HG03432 (cell line): ENCODE data around the gene REPS2.
"Not testable (repeated sequence)": the region's sequence is repeated elsewhere in the genome, so short reads cannot be mapped to it uniquely, and the experiment has no call there.

Experiments used
- ATAC-seq: cut with Tn5 transposase; IDR thresholded peaks from one replicate; pipeline ENCODE4 v1.9.1; 2021; ENCODE audit warnings: mild to moderate bottlenecking, moderate library complexity; ENCODE audit not compliant: unreplicated experiment

Gene REPS2

DNA sequence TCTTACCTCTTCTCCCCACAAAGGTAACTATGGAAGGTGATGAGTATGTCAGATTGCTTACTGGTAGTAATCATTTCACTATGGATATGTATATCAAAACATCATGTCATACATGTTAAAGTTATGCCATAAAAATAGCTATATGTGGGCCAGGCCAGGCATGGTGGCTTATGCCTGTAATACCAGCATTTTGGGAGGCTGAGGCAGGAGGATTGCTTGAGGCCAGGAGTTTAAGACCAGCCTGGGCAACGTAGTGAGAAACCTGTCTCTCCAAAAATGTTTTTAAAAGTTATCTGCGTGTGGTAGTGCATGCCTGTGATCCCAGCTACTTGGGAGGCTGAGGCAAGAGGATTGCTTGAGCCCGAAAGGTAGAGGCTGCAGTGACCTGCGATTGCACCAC lies 16.2 kb downstream of the REPS2 start:
- not testable (repeated sequence) for ATAC-seq

DNA sequence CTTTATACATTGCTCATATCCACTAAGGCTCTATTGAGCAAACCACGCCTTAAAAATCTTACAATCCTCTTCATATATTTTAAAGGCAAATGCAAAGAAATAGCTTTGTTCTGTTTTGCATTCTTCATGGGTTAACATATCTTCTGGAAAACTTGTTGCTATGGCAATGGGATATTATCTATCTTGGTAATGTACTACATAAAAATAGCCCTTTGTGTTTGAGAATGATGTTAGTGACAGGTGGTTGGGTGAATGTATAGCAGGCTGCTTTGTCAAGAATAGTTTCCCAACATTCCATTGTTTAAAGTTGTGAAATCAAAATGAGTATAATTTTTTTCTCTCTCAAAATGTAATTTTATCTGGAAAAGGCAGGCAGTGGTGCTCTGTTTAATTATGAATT lies 16.8 kb downstream of the REPS2 start:
- no peak for ATAC-seq

DNA sequence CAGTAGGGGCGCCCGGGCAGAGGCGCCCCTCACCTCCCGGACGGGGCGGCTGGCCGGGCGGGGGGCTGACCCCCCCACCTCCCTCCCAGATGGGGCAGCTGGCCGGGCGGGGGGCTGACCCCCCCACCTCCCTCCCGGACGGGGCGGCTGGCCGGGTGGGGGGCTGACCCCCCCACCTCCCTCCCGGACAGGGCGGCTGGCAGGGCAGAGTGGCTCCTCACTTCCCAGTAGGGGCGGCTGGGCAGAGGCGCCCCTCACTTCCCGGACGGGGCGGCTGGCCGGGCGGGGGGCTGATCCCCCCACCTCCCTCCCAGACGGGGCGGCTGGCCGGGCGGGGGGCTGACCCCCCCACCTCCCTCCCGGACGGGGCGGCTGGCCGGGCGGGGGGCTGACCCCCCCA lies 18.5 kb downstream of the REPS2 start:
- not testable (repeated sequence) for ATAC-seq

DNA sequence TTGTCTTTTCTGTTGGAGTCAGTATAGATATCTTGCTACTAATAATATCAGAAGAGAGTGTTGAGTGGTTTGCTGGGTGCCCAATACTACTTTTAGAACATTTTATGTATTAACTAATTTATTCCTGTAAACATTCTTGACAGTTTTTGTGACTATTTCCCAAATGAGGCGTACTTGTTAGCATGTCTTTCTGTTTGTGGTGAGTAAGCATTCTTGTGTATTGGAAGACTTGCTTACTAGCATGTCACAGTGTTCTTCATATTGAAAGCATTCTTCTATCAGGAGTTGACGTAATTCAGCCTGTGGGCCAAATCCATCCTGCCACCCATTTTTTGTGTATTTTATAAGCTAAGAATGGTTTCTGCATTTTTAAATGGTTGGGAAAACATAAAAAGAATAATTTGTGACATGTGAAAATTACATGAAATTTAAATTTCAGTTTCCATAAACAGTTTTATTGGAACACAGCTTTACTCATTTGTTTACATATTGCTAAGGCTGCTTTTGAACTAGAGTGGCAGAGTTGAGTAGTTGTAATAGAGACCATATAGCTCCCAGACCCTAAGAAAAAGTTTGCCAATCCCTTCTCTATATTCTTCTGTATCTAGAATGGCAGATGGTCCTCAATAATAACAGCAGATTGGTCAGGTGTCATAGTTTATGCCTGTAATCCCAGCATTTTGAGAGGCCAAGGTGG lies 20.4 kb downstream of the REPS2 start:
- no peak for ATAC-seq

DNA sequence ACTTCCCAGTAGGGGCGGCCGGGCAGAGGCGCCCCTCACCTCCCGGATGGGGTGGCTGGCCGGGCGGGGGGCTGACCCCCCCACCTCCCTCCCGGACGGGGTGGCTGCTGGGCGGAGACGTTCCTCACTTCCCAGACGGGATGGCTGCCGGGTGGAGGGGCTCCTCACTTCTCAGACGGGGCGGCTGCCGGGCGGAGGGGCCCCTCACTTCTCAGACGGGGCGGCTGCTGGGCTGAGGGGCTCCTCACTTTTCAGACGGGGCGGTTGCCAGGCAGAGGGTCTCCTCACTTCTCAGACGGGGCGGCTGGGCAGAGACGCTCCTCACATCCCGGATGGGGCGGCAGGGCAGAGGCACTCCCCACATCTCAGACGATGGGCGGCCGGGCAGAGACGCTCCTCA lies 22.3 kb downstream of the REPS2 start:
- not testable (repeated sequence) for ATAC-seq

DNA sequence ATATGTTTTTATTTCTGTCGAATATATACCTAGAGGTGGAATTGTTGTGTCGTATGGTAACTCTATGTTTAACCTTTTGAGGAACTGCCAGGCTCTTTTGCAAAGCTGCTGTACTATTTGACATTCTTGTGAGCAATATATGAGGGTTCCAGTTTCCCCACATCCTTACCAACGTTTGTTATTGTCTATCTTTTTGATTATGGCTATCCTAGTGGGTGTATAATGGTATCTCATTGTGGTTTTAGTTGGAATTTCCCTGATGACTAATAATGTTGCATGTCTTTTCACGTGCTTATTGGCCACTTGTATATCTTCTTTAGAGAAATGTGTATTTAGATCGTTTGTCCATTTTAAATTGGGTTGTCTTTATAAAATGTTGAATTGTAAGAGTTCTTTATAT lies 24.5 kb downstream of the REPS2 start:
- ATAC-seq, result no peak

DNA sequence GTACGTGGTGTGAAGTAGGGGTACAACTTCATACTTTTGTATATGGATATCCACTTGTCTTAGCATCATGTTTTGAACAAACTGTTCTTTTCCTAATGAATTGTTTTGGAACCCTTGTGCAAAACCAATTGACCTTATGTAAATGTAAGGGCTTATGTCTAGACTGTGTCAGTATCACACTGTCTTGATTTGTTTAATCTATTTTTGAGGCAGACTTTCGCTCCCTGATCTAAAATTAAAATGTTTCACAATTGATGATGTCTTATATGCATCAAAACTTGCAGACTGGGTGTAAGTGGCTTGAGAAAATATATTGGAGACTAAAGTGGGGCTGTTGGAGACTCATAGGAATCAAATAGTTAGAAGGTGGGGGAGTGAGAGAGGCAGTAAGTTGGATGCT lies 25.2 kb downstream of the REPS2 start:
- no peak for ATAC-seq

DNA sequence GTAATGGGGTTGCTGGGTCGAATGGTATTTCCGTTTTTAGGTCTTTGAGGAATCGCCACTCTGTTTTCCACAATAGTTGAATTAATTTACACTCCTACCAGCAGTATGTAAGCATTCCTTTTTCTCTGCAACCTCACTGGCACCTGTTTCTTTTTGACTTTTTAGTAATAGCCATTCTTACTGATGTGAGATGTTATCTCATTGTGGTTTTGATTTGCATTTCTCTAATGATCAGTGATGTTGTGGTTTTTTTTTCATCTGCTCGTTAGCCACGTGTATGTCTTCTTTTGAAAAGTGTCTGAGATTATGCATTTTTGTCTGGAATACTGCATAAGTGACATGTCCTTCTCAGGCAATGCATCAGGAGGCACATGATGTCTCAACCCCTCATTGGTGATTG lies 28.8 kb downstream of the REPS2 start:
- ATAC-seq, result peak; percentile 63

DNA sequence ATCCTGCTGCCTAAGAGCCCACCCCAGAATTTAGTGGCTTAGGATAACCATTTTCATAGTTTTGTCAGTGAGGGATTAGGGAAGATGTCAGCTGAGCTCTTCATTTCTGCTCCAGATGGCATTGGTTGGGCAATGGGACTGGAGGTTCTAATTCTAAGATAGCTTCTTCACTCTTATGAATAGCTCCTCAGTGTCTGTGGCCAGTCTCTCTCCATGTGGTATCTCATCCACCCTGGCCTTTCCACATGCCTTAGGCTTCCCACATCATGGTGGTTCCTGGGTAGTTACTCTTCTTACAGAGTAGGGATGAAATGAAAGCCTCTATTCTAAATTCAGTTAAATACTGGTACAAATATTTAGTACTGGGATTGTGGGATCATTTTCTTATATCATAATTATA lies 31.3 kb downstream of the REPS2 start:
- no peak for ATAC-seq

DNA sequence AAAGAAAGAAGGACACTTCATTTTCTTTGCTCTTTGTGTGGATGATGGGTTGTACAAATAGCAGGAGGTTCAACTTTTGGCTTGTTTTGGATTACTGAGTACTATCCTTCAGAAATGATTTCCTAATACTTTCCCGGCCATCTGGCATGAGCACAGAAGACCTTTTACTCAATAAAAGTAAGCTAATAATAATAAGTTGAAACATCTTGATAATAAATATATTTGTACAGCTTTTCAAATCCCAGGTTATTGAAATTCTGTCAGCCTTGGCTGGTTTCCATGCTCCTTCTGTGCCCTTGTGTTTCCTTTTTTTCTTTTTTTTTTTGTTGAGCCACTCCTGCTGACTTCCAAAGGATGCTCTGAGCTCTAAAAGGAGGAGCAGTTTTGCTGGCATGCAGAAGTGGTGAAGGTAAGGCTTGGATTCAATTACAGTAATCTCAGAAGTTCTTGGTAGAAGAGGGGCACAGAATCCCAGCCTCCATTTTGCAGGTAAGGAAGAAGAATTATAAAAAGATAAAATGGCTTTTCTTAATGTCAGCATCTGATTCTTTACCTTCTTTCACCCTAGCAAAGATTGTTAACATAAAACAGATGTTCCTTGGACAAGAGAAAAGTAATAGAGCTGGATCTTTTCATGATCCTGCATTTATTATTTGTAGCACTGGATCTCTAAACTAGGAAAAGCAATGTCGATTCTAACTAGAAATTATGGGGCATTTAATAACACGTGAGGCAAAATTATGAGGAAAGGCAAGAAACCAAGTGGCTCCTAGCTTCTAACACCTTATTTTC lies 31.9 kb downstream of the REPS2 start:
- ATAC-seq, result no peak

DNA sequence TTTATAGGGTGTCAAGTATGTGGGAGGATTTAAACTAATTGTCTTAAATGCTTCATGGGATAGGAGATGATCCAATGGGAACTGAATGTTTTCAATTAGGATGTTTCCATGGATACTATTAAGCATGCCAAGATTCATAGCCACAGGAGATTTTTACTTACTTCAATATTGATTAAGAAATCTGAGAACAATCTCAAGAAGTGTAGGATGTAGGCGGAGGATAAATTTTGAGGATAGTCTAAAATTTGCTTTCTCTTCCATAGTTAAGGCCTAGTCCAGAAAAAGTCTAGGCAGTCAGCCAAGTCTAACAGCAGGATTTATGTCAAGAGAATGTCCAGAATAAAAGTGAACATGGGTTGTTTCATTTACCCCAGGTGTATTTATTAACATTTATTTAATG lies 32.8 kb downstream of the REPS2 start:
- ATAC-seq, result no peak

DNA sequence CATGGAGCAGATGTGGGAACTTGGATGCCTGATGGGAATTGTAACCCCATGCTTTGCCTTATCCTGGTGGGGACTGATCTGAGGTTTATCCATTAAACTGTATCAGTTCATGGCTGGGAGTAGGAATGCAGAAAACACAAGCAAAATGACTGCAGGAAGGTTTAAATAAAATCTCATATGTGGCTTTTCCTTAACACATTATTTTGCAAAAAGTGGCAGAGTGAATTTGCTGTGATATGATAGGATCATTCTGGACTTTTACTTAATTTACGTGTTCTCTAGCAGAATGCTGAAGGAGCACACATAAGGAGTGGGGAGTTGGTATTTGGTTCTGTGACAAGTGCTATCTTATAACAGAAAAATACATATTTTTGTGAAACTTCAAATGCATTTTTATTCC lies 34.8 kb downstream of the REPS2 start:
- ATAC-seq, result no peak

DNA sequence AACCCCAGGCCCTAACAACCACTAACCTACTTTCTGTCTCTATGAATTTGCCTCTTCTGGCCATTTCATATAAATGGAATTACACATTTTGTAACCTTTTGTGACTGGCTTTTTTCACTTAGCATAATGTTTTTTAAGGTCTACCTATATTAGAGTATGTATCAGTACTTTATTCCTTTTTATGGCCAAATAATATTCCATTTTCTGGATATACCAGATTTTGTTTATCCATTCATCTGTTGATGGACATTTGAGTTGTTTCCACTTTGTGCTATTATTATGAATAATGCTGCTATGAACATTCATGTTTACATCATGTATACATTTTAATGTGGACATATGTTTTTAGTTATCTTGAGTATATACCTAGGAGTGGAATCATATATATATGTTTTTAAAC lies 35.5 kb downstream of the REPS2 start:
- no peak for ATAC-seq

DNA sequence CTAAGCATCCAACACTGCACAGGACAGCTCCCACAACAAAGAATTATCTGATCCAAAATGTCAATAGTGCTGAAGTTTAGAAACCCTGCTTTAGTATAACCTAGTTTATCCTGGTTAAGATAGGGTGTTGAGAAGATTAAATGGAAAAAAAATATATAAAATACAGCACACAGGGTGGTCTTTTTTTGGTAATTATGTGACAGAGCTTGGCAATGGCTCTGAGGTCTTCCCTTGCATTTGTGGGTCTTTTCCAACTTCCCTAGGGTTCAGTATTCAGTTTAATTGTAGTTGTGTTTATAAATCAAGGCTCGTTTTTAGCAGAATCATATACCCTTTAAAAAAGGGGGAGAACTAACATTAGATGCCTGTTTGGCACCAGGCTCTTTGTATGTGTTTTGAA lies 36.6 kb downstream of the REPS2 start:
- ATAC-seq, result no peak

DNA sequence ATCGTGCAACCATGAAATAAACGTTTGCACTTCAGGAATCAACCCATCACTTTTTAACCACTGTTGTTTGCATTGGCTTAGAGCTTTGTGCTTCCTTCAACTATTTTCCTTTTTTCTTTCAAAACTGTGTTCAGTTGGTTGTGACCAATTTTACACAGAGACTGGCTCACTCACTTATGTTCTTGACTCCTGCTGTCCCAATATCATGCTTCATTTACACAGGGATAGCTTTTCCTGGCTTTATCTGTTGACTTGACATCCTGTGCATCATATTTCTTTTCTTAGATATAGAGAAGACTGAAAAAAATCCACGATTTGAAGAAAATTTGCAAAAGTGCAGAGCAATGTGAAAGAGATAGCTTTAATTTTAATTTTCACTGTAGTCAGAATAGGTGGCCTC lies 38.8 kb downstream of the REPS2 start:
- no peak for ATAC-seq

DNA sequence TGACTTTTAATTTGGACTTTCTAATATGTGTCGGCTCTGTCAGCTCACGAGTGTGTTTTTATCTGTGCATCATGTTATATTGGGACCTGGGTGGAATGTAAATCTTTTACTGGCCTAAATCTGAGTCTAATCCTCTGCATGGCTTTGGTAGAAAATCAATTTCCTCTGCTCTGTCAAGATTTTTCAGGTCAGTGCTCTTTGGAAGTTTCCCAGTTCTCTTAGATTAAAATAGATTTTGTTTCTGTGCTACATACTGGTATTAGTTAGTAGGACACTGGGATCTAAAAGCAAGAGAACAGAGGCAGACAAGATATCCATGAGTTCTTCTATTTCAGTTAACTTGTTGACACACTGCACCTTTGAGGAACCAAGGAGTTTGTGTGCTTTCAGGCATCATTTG lies 39.7 kb downstream of the REPS2 start:
- no peak for ATAC-seq

DNA sequence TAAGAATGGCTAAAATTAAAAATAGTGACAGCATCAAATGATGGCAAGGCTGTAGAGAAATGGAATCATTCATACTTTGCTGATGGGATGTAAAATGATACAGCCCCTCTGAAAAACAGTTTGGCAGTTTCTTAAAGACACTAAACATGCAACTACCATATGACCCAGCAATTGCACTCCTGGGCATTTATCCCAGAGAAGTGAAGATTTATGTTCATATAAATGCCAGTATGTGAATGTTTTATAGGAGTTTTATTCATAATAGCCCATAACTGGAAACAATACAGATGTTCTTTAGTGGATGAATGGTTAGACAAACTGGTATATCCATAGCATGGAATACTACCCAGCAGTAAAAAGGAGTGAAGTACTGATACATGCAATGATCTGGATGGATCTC lies 43.3 kb downstream of the REPS2 start:
- no peak for ATAC-seq

DNA sequence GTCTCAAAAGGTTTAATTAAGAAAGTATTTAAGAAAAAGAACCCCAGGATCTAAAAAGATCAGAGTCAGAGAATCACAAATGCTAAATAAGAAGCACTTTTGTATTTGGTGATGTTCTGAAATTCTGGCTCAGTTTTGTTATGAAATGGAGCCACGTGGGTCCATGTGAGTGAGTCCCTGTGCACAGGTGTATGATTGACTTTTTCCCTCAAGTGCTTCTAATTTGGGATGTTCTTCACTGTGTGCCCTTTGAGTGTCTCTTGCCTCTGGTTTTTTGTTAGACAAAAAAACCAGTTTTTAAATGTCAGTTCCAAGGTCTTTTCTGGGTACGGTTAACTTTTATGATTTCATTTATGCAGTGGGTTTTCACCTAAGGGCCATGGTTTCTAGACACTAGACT lies 44.4 kb downstream of the REPS2 start:
- no peak for ATAC-seq

DNA sequence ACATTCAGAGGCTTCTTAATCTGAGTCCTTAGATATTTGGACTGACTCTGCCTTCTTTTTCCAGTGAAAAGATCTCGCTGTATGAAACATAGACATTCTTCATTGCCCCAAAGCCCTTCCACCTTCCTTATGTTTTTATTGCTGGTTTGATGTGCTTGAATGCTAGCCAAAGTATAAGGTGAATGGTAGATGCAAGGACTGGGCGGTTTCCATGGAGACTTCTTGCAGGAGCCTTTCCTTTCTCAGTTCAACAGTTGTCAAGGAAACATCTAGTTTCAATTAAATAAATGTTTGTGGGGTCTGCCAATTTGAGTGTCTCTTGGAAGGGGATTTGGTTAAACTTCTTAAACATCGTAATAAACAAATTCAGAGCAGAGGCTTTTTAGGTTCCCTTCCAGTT lies 46.0 kb downstream of the REPS2 start:
- no peak for ATAC-seq

DNA sequence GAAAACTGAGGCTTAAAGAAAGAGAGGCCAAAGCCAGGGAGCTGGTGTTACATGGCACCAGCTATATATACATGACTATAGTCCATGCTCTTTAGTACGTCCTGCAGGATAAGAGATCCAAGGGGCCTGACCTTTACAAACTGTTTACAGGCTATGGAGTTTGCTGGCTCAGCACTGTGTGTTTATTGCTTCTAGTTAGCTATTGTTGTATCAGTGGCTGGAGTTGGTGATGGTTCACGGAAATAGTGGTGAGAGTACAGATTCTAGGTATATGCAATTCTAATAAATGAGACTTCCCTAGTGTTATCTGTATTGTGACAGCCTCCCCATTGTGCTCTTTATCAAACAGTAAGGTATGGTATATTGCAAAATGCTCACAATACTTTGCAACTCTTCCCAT lies 46.5 kb downstream of the REPS2 start:
- ATAC-seq, result no peak

DNA sequence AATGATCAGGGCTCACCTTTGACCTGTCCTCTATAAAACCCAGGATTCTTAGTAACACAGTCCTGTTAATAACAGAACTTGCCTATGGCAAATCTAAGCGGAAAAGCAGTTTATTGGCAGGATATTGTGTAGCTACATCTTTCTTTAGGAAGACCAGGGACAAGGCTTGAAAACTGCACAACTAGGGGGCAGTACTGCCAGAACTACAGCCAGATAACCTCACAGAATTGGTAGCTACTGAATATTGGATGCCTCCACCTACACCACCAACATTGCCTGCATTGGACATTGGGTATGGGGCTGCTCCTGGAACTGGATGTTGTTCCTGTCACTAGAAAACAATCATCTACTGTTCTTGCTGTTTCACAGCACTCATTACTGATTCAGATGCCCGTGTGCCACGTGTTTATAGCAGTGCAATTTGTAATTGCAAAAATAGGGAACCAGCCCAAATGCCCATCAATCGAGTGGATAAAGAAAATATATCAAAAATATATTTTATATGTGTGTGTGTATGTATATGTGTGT lies 47.4 kb downstream of the REPS2 start:
- ATAC-seq, result no peak

DNA sequence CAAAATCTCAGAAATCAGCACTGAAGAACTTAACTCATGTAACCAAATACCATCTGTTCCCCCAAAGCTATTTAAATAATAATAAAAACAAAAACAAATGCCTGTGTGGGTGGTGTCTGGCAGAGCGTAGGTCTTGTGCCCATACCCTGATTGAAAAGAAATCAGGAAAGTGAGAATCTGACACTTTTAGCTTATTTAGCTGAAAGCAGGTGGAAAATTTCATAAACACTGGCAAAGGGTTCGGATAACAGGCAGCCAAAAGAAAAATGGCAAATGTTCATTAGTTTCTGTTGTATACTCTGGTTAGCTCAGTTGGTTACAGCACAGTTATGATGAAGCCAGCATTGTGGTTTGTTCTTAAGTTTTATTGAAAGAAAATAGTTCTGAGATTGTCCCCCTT lies 48.3 kb downstream of the REPS2 start:
- ATAC-seq, result no peak
